ENCODE results near the gene DEGS2. TPM values are rescaled to one million over a fixed set of nuclear protein-coding genes. Genes with fewer than 3 reads are reported as not detected.

DEGS2 gene
- total RNA-seq, 1 donor from 2014 or later: 3.4 TPM

GRCh38 chr14:100138082-100138787, 21.2 kb downstream of the DEGS2 start:
- no peak for ATAC-seq
- intact Hi-C loops (cut with DNase I): no loop called here

GRCh38 chr14:100137173-100137572, 22.3 kb downstream of the DEGS2 start:
- ATAC-seq (no peak), DNase-seq (ENCODE audit: low spot score) (no peak)
- intact Hi-C loops (cut with DNase I): no loop called here

More at GRCh38 chr14:100138082-100138787, 21.2 kb downstream of the DEGS2 start:
- DNase-seq (ENCODE audit: low spot score): no peak

- ATAC-seq: no peak
Measured at GRCh38 chr14:100135784-100136183, 23.7 kb downstream of the DEGS2 start.

GRCh38 chr14:100135073-100135472, 24.4 kb downstream of the DEGS2 start:
- ATAC-seq (no peak), DNase-seq (ENCODE audit: low spot score) (no peak)
- intact Hi-C loops (cut with DNase I): no loop called here

More at GRCh38 chr14:100135784-100136183, 23.7 kb downstream of the DEGS2 start:
- no peak for DNase-seq (ENCODE audit: low spot score)
- intact Hi-C loops (cut with DNase I): no loop called here

- no peak for DNase-seq (ENCODE audit: low spot score)
- intact Hi-C loops (cut with DNase I): no loop called here
- ATAC-seq: no peak
Measured at GRCh38 chr14:100134586-100134985, 24.9 kb downstream of the DEGS2 start.

- ATAC-seq (no peak), DNase-seq (ENCODE audit: low spot score) (no peak)
- intact Hi-C loops (cut with DNase I): no loop called here
Measured at GRCh38 chr14:100132903-100133510, 26.4 kb downstream of the DEGS2 start.

- intact Hi-C loops (cut with DNase I): no loop called here
- no peak for DNase-seq (ENCODE audit: low spot score)
- peak; percentile 18 for ATAC-seq
Measured at GRCh38 chr14:100132161-100132902, 27.1 kb downstream of the DEGS2 start.

- no peak for DNase-seq (ENCODE audit: low spot score)
- no peak for ATAC-seq
- intact Hi-C loops (cut with DNase I): no loop called here
Measured at GRCh38 chr14:100131181-100131580, 28.3 kb downstream of the DEGS2 start.

- intact Hi-C loops (cut with DNase I): no loop called here
- ATAC-seq (no peak), DNase-seq (ENCODE audit: low spot score) (no peak)
Measured at GRCh38 chr14:100130521-100130920, 28.9 kb downstream of the DEGS2 start.

GRCh38 chr14:100129161-100129589, 30.3 kb downstream of the DEGS2 start:
- intact Hi-C loops (cut with DNase I): no loop called here
- ATAC-seq: peak; percentile 72
- no peak for DNase-seq (ENCODE audit: low spot score)

- no peak for DNase-seq (ENCODE audit: low spot score)
- ATAC-seq: peak; percentile 62
- intact Hi-C loops (cut with DNase I): no loop called here
Measured at GRCh38 chr14:100128688-100129087, 30.8 kb downstream of the DEGS2 start.

- intact Hi-C loops (cut with DNase I): no loop called here
- no peak for DNase-seq (ENCODE audit: low spot score)
- no peak for ATAC-seq
Measured at GRCh38 chr14:100127853-100128455, 31.5 kb downstream of the DEGS2 start.

GRCh38 chr14:100126401-100126800, 33.0 kb downstream of the DEGS2 start:
- no peak for ATAC-seq
- no peak for DNase-seq (ENCODE audit: low spot score)
- intact Hi-C loops (cut with DNase I): no loop called here

GRCh38 chr14:100124551-100125088, 34.8 kb downstream of the DEGS2 start:
- ATAC-seq (no peak), DNase-seq (ENCODE audit: low spot score) (no peak)
- intact Hi-C loops (cut with DNase I): no loop called here

GRCh38 chr14:100123618-100124017, 35.8 kb downstream of the DEGS2 start:
- intact Hi-C loops (cut with DNase I): no loop called here
- ATAC-seq: no peak

GRCh38 chr14:100122481-100123223, 36.8 kb downstream of the DEGS2 start:
- DNase-seq (ENCODE audit: low spot score) (no peak), ATAC-seq (no peak)
- intact Hi-C loops (cut with DNase I): no loop called here

More at GRCh38 chr14:100123618-100124017, 35.8 kb downstream of the DEGS2 start:
- no peak for DNase-seq (ENCODE audit: low spot score)

GRCh38 chr14:100121643-100122480, 37.6 kb downstream of the DEGS2 start:
- intact Hi-C loops (cut with DNase I): no loop called here
- DNase-seq (ENCODE audit: low spot score): no peak
- ATAC-seq: no peak

Data from sciatic nerve (tissue), 2 donors.